ENCODE results near the gene EID3. TPM values are rescaled to one million over a fixed set of nuclear protein-coding genes. Genes with fewer than 3 reads are reported as not detected.

EID3 gene
- total and polyA plus RNA-seq, 2 of the 8 experiments (the other 6 are each of a cell fraction or from before 2014, with no cell fraction given) = 1.2 to 2.8 TPM

DNA sequence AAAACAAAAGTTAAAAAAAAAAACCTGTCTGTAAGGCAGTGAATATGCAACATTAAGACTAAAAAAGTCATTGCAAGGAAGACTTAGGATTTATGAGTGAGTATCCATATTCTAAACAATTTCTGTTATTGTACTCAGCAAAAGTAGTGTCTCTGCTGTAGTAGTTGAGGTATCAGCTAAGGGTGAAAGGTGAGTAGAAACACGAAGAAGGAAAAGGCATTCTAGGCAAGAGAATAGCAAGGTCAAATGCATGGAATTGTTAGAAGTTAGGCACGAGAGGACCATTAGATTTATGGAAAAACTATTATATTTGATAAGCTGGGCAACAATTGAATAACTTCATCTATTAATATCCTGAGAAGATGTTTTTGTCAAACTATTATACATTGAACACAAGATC lies 1.8 kb downstream of the EID3 start (continued):
- TF ChIP-seq, protein P1, sequence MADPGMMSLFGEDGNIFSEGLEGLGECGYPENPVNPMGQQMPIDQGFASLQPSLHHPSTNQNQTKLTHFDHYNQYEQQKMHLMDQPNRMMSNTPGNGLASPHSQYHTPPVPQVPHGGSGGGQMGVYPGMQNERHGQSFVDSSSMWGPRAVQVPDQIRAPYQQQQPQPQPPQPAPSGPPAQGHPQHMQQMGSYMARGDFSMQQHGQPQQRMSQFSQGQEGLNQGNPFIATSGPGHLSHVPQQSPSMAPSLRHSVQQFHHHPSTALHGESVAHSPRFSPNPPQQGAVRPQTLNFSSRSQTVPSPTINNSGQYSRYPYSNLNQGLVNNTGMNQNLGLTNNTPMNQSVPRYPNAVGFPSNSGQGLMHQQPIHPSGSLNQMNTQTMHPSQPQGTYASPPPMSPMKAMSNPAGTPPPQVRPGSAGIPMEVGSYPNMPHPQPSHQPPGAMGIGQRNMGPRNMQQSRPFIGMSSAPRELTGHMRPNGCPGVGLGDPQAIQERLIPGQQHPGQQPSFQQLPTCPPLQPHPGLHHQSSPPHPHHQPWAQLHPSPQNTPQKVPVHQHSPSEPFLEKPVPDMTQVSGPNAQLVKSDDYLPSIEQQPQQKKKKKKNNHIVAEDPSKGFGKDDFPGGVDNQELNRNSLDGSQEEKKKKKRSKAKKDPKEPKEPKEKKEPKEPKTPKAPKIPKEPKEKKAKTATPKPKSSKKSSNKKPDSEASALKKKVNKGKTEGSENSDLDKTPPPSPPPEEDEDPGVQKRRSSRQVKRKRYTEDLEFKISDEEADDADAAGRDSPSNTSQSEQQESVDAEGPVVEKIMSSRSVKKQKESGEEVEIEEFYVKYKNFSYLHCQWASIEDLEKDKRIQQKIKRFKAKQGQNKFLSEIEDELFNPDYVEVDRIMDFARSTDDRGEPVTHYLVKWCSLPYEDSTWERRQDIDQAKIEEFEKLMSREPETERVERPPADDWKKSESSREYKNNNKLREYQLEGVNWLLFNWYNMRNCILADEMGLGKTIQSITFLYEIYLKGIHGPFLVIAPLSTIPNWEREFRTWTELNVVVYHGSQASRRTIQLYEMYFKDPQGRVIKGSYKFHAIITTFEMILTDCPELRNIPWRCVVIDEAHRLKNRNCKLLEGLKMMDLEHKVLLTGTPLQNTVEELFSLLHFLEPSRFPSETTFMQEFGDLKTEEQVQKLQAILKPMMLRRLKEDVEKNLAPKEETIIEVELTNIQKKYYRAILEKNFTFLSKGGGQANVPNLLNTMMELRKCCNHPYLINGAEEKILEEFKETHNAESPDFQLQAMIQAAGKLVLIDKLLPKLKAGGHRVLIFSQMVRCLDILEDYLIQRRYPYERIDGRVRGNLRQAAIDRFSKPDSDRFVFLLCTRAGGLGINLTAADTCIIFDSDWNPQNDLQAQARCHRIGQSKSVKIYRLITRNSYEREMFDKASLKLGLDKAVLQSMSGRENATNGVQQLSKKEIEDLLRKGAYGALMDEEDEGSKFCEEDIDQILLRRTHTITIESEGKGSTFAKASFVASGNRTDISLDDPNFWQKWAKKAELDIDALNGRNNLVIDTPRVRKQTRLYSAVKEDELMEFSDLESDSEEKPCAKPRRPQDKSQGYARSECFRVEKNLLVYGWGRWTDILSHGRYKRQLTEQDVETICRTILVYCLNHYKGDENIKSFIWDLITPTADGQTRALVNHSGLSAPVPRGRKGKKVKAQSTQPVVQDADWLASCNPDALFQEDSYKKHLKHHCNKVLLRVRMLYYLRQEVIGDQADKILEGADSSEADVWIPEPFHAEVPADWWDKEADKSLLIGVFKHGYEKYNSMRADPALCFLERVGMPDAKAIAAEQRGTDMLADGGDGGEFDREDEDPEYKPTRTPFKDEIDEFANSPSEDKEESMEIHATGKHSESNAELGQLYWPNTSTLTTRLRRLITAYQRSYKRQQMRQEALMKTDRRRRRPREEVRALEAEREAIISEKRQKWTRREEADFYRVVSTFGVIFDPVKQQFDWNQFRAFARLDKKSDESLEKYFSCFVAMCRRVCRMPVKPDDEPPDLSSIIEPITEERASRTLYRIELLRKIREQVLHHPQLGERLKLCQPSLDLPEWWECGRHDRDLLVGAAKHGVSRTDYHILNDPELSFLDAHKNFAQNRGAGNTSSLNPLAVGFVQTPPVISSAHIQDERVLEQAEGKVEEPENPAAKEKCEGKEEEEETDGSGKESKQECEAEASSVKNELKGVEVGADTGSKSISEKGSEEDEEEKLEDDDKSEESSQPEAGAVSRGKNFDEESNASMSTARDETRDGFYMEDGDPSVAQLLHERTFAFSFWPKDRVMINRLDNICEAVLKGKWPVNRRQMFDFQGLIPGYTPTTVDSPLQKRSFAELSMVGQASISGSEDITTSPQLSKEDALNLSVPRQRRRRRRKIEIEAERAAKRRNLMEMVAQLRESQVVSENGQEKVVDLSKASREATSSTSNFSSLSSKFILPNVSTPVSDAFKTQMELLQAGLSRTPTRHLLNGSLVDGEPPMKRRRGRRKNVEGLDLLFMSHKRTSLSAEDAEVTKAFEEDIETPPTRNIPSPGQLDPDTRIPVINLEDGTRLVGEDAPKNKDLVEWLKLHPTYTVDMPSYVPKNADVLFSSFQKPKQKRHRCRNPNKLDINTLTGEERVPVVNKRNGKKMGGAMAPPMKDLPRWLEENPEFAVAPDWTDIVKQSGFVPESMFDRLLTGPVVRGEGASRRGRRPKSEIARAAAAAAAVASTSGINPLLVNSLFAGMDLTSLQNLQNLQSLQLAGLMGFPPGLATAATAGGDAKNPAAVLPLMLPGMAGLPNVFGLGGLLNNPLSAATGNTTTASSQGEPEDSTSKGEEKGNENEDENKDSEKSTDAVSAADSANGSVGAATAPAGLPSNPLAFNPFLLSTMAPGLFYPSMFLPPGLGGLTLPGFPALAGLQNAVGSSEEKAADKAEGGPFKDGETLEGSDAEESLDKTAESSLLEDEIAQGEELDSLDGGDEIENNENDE (IDR thresholded peaks at IDR 0.05; ENCODE audit: insufficient replicate concordance, low read length) = no peak
- TF ChIP-seq SIN3A (conservative IDR thresholded peaks at IDR 0.05 in 1 of 2, IDR thresholded peaks at IDR 0.05 in 1 of 2; ENCODE audit: low read depth in 1 of 2, low read length in 2 of 2) = no peak
- TF ChIP-seq SUZ12 (IDR thresholded peaks at IDR 0.05; ENCODE audit: low read length) = no peak
- TF ChIP-seq, protein P2, sequence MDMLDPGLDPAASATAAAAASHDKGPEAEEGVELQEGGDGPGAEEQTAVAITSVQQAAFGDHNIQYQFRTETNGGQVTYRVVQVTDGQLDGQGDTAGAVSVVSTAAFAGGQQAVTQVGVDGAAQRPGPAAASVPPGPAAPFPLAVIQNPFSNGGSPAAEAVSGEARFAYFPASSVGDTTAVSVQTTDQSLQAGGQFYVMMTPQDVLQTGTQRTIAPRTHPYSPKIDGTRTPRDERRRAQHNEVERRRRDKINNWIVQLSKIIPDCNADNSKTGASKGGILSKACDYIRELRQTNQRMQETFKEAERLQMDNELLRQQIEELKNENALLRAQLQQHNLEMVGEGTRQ (IDR thresholded peaks at IDR 0.05; ENCODE audit: low read length) = no peak
- TF ChIP-seq MAFK (IDR thresholded peaks at IDR 0.05; ENCODE audit: low read depth, low read length) = no peak
- no peak for TF ChIP-seq POU5F1 (IDR thresholded peaks at IDR 0.05; ENCODE audit: low read depth, low read length)
- no peak for TF ChIP-seq TAF1 (IDR thresholded peaks at IDR 0.05; ENCODE audit: low read depth, low read length)
- TF ChIP-seq KDM4A (IDR thresholded peaks at IDR 0.05; ENCODE audit: low read depth, low read length, severe bottlenecking) = no peak
